Measurements from ENCODE around the gene SLC6A12. TPM values are rescaled to one million over a fixed set of nuclear protein-coding genes. Genes with fewer than 3 reads are reported as not detected.
A peak's percentile ranks its signal among the peaks of the same experiment; 100 is the strongest.

Gene SLC6A12
- total RNA-seq, 1 donor from 2014 or later, result 14.2 TPM

DNA sequence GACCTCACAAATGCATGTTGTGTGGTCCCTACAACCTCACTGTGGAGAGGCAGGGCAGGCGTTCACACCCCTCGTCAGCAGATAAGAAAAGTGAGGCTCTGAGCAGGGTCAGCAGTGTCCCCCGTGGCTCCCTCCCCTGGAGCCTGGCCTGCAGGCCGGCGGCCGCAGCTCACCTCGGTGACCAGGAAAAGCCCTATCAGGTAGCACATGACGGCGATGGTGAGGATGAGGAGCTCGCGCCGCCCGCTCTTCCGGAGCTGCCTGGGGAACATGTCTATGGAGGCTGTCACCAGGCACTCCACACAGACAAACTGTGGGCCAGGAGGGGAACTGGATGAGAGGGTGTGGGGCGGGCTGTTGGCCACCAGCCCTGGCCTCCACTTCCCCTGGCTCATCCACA lies 18.0 kb downstream of the SLC6A12 start:
- Histone ChIP-seq H3K36me3 (no peaks in the 10 kb centered on the region), H3K9me3 (no peaks in the 10 kb centered on the region), H3K27me3 (ENCODE audit: low read depth) (peaks cover 4% of the 10 kb centered on the region), H3K4me3 (no peak overlapping the region), H3K4me1 (no peaks in the 10 kb centered on the region), H3K27ac (no peak overlapping the region)
- ATAC-seq (no peak), DNase-seq (no peak)
- intact Hi-C loops (cut with DNase I), result no loop called here
- TF ChIP-seq, protein P1, sequence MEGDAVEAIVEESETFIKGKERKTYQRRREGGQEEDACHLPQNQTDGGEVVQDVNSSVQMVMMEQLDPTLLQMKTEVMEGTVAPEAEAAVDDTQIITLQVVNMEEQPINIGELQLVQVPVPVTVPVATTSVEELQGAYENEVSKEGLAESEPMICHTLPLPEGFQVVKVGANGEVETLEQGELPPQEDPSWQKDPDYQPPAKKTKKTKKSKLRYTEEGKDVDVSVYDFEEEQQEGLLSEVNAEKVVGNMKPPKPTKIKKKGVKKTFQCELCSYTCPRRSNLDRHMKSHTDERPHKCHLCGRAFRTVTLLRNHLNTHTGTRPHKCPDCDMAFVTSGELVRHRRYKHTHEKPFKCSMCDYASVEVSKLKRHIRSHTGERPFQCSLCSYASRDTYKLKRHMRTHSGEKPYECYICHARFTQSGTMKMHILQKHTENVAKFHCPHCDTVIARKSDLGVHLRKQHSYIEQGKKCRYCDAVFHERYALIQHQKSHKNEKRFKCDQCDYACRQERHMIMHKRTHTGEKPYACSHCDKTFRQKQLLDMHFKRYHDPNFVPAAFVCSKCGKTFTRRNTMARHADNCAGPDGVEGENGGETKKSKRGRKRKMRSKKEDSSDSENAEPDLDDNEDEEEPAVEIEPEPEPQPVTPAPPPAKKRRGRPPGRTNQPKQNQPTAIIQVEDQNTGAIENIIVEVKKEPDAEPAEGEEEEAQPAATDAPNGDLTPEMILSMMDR (IDR thresholded peaks at IDR 0.05), result no peak

DNA sequence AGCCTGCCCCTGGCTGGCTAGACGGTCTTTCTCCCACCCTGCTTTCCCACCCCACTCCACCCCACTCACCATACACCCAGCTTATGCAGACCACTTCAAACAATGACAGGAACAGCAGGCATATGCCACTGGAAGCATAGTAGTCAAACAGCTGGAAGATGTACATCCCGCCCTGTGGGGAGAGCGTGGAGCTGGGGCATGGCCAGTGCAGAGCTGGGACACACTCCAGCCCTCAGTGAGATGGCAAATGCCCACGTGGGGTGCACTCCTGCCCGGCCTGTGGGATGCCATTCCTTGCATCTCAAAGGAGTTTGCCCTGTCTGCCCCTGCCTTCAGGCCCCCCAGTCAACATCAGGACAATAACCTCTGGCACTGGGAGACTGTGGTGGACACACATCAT lies 18.8 kb downstream of the SLC6A12 start:
- H3K27me3 ChIP-seq (ENCODE audit: low read depth), result peaks cover 8% of the 10 kb centered on the region
- no peaks in the 10 kb centered on the region for H3K36me3 ChIP-seq
- H3K9me3 ChIP-seq, result no peaks in the 10 kb centered on the region
- H3K4me3 ChIP-seq, result no peak overlapping the region
- TF ChIP-seq, protein P1 (IDR thresholded peaks at IDR 0.05), result no peak
- intact Hi-C loops (cut with DNase I), result no loop called here
- ATAC-seq (no peak), DNase-seq (no peak)
- no peak overlapping the region for H3K27ac ChIP-seq
- H3K4me1 ChIP-seq, result no peaks in the 10 kb centered on the region

DNA sequence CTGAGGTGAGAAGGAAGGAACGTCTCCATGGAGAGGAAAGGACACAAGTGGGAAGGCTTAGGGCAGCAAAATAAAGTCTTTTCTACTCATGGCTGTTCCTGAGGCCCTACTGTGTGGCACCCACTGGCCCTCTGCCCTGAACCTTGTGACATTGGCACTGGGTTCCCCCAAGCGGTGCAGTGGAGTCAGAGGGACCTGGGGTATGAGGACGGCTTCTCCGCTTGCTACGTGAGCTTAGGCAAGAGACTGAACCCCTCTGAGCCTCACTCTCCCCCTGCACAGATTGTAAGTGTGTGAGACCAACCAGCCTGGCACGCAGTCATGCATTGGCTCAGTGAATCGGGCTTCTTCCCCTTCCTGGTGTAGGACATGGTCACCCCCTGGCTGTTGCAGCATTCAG lies 19.7 kb downstream of the SLC6A12 start:
- TF ChIP-seq, protein P1 (IDR thresholded peaks at IDR 0.05), result no peak
- Histone ChIP-seq H3K27ac (no peak overlapping the region), H3K36me3 (no peaks in the 10 kb centered on the region), H3K9me3 (no peaks in the 10 kb centered on the region), H3K4me1 (peaks cover 5% of the 10 kb centered on the region), H3K4me3 (no peak overlapping the region), H3K27me3 (ENCODE audit: low read depth) (peaks cover 8% of the 10 kb centered on the region)
- intact Hi-C loops (cut with DNase I), result no loop called here
- DNase-seq (no peak), ATAC-seq (no peak)

DNA sequence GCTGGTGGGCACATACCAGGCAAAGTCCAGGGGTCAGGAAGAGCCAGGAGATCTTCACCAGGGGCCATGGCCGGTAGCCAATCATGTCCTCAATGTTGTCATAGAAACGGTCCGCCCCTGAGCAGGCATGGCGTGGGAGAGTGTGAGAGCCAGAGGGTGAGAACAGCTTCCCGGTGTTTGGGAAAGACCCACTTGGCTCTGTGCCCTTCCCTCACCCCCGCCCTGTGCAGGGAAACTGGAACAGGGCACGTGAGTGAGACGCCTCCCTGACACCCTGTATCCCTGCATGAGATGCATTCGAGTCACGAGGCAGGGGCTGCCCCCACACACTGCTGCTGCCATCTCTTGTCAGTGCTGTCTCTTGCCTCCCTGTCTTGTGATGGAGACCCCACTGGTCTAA lies 20.7 kb downstream of the SLC6A12 start:
- H3K36me3 ChIP-seq, result no peaks in the 10 kb centered on the region
- H3K9me3 ChIP-seq, result no peaks in the 10 kb centered on the region
- no peak overlapping the region for H3K4me3 ChIP-seq
- TF ChIP-seq, protein P1 (IDR thresholded peaks at IDR 0.05), result no peak
- ATAC-seq (no peak), DNase-seq (peak; percentile 40)
- intact Hi-C loops (cut with DNase I), result no loop called here
- peaks cover 8% of the 10 kb centered on the region for H3K27me3 ChIP-seq (ENCODE audit: low read depth)
- peaks cover 7% of the 10 kb centered on the region for H3K4me1 ChIP-seq
- H3K27ac ChIP-seq, result no peak overlapping the region

DNA sequence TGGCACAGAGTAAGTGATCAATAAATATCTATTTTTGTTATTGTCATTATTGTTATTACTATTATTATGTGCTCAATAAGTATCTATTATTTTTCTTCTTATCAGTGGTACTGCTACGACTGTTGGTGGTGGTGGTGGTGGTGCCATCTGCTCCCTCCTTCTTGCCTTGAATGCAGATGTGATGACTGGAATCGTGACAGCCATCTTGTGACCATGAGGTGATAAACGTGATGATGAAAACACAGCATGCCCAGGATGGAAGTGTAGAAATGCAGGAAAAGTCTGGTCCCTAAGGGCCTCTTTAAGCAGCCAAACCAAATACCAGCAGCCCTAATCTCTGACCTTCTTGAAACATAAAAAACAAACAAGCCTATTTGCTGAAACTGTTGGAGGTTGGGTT lies 22.4 kb downstream of the SLC6A12 start:
- Histone ChIP-seq H3K9me3 (no peaks in the 10 kb centered on the region), H3K4me1 (peaks cover 7% of the 10 kb centered on the region), H3K4me3 (no peak overlapping the region), H3K27ac (no peak overlapping the region), H3K27me3 (ENCODE audit: low read depth) (peaks cover 8% of the 10 kb centered on the region), H3K36me3 (no peaks in the 10 kb centered on the region)
- TF ChIP-seq, protein P1 (IDR thresholded peaks at IDR 0.05), result no peak
- ATAC-seq (no peak), DNase-seq (no peak)
- intact Hi-C loops (cut with DNase I), result no loop called here

DNA sequence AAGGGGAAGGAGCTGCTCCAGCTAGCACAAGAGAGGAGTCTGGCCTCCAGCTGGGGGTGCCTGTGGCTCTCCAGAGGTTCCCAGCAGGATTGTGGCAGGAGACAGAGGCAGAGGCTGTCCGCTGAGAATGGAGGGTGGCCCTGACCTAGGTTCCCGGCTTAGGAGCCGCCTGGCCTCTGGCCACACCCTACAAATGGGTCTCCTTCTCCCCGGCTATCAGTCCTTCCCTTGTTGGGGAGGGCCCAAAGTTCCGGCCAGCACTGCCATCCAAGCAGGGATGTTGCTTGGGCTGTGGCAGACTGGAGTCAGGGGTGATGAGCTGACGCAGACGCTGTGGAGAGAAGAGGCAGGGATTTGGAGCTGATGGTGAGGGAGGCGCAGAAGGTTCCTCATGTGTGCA lies 23.1 kb downstream of the SLC6A12 start:
- no peak for ATAC-seq
- intact Hi-C loops (cut with DNase I), result no loop called here

More for the DNA sequence above, 23.1 kb downstream of the SLC6A12 start:
- no peaks in the 10 kb centered on the region for H3K36me3 ChIP-seq
- no peaks in the 10 kb centered on the region for H3K9me3 ChIP-seq
- peak; percentile 30 for DNase-seq
- no peak overlapping the region for H3K27ac ChIP-seq
- H3K4me1 ChIP-seq, result peaks cover 7% of the 10 kb centered on the region
- H3K27me3 ChIP-seq (ENCODE audit: low read depth), result peaks cover 8% of the 10 kb centered on the region
- TF ChIP-seq, protein P1 (IDR thresholded peaks at IDR 0.05), result no peak
- no peak overlapping the region for H3K4me3 ChIP-seq
